ENCODE data around the gene KAT7. TPM values are rescaled to one million over a fixed set of nuclear protein-coding genes. Genes with fewer than 3 reads are reported as not detected.

KAT7 gene
- polyA plus RNA-seq, 1 of the 3 experiments (the other 2 are of a cell fraction): 20.2 TPM

DNA sequence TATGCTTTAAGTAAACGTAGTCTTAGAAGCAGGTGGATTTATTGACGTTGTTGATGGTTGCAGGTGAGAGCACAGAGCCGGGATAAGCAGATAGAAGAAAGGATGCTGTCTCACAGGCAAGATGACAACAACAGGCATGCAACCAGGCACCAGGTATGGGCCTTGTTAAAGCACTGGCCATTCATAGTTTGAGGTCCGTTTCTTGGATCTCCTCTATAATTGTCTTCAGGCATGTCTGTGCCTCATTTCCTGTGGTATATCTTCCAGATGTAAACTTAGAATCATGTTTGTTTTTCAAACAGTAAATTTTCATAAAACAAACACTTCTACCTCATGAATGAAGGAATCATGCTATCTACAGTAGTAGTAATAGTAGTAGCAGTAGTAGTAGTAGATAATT, 20.6 kb downstream of the KAT7 start:
- Histone ChIP-seq H2AFZ (ENCODE audit: low read depth) (no peak overlapping the region), H3K4me3 (ENCODE audit: low read depth in 2 of 2, low read length in 1 of 2) (no peak overlapping the region), H3K79me2 (ENCODE audit: insufficient read depth) (peaks cover 45% of the 10 kb centered on the region; the same call in 1 of the 2 replicates), H4K20me1 (ENCODE audit: insufficient read depth) (no peaks in the 10 kb centered on the region; the same call in 1 of the 2 replicates), H3K9me3 (no peaks in the 10 kb centered on the region), H3F3A (replicated peaks; ENCODE audit: insufficient read depth) (no peaks in the 10 kb centered on the region), H3K4me2 (no peak overlapping the region), H3K36me3 (replicated peaks in 1 of 2; ENCODE audit: control insufficient read depth in 1 of 2, insufficient read depth in 2 of 2, low read length in 1 of 2) (peaks cover 68 to 77% of the 10 kb centered on the region in 2 experiments), H3K27ac (ENCODE audit: low read depth in 2 of 2, low read length in 1 of 2) (no peak overlapping the region), H3K27me3 (ENCODE audit: insufficient read depth) (no peaks in the 10 kb centered on the region), H3K9me2 (no peaks in the 10 kb centered on the region), H3K4me1 (ENCODE audit: control insufficient read depth in 1 of 2, insufficient read depth in 2 of 2, low read depth in 1 of 2, low read length in 1 of 2) (no peaks in the 10 kb centered on the region), H3K9ac (no peak overlapping the region)
- 84% methylated on average over 4 of the region's 4 CpGs for WGBS (ENCODE audit: low lambda C conversion rate)
- CTCF ChIA-PET: interaction anchor here (1.0 to 2.4 kb wide), 3 partner anchors 13 to 189 kb away, joined by 3 to 7 read pairs (median 5); no protein-coding TSS in a partner anchor
- DNase-seq: no peak
- TF ChIP-seq YY1 (IDR thresholded peaks at IDR 0.05; ENCODE audit: low read depth) (no peak), MXI1 (IDR thresholded peaks at IDR 0.05; ENCODE audit: low read depth, low read length) (no peak), SIN3A (IDR thresholded peaks at IDR 0.05; ENCODE audit: borderline replicate concordance, low read depth, low read length) (no peak), FOSL2 (IDR thresholded peaks at IDR 0.05; ENCODE audit: borderline replicate concordance, low read depth) (no peak), SMC3 (IDR thresholded peaks at IDR 0.05; ENCODE audit: low read depth, low read length) (no peak), TCF12 (IDR thresholded peaks at IDR 0.05) (no peak), FOXJ3 (CRISPR knock-in tag; IDR thresholded peaks at IDR 0.05) (no peak), GATA2 (CRISPR knock-in tag; IDR thresholded peaks at IDR 0.05) (no peak), EP300 (IDR thresholded peaks at IDR 0.05; ENCODE audit: borderline replicate concordance in 1 of 2, low read depth in 1 of 2, low read length in 1 of 2) (no peak), RFX5 (IDR thresholded peaks at IDR 0.05; ENCODE audit: low read length) (no peak), ELF1 (IDR thresholded peaks at IDR 0.05) (no peak)
- TF ChIP-seq, protein P1, sequence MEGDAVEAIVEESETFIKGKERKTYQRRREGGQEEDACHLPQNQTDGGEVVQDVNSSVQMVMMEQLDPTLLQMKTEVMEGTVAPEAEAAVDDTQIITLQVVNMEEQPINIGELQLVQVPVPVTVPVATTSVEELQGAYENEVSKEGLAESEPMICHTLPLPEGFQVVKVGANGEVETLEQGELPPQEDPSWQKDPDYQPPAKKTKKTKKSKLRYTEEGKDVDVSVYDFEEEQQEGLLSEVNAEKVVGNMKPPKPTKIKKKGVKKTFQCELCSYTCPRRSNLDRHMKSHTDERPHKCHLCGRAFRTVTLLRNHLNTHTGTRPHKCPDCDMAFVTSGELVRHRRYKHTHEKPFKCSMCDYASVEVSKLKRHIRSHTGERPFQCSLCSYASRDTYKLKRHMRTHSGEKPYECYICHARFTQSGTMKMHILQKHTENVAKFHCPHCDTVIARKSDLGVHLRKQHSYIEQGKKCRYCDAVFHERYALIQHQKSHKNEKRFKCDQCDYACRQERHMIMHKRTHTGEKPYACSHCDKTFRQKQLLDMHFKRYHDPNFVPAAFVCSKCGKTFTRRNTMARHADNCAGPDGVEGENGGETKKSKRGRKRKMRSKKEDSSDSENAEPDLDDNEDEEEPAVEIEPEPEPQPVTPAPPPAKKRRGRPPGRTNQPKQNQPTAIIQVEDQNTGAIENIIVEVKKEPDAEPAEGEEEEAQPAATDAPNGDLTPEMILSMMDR (IDR thresholded peaks at IDR 0.05): no peak
- TF ChIP-seq, protein P2, sequence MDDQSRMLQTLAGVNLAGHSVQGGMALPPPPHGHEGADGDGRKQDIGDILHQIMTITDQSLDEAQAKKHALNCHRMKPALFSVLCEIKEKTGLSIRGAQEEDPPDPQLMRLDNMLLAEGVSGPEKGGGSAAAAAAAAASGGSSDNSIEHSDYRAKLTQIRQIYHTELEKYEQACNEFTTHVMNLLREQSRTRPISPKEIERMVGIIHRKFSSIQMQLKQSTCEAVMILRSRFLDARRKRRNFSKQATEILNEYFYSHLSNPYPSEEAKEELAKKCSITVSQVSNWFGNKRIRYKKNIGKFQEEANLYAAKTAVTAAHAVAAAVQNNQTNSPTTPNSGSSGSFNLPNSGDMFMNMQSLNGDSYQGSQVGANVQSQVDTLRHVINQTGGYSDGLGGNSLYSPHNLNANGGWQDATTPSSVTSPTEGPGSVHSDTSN (IDR thresholded peaks at IDR 0.05): no peak
- TF ChIP-seq, protein P3, sequence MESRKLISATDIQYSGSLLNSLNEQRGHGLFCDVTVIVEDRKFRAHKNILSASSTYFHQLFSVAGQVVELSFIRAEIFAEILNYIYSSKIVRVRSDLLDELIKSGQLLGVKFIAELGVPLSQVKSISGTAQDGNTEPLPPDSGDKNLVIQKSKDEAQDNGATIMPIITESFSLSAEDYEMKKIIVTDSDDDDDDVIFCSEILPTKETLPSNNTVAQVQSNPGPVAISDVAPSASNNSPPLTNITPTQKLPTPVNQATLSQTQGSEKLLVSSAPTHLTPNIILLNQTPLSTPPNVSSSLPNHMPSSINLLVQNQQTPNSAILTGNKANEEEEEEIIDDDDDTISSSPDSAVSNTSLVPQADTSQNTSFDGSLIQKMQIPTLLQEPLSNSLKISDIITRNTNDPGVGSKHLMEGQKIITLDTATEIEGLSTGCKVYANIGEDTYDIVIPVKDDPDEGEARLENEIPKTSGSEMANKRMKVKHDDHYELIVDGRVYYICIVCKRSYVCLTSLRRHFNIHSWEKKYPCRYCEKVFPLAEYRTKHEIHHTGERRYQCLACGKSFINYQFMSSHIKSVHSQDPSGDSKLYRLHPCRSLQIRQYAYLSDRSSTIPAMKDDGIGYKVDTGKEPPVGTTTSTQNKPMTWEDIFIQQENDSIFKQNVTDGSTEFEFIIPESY (IDR thresholded peaks at IDR 0.05; ENCODE audit: borderline replicate concordance, low read depth): no peak
- POLR2A ChIA-PET: no interaction called here

Measured in SK-N-SH (cell line).